ENCODE results near the gene ARHGEF17. TPM values are rescaled to one million over a fixed set of nuclear protein-coding genes. Genes with fewer than 3 reads are reported as not detected.

The ARHGEF17 gene
- total and polyA plus RNA-seq, 2 of the 8 experiments (the other 6 are each of a cell fraction or from before 2014, with no cell fraction given), result 11.3 to 14.6 TPM

GRCh38 chr11:73382183-73382582 lies 74.1 kb downstream of the ARHGEF17 start (continued):
- TF ChIP-seq CTCF (IDR thresholded peaks at IDR 0.05; ENCODE audit: control extremely low read depth in 1 of 3, insufficient read depth in 1 of 3, low read depth in 1 of 3, low read length in 3 of 3) (no peak), SIN3A (conservative IDR thresholded peaks at IDR 0.05 in 1 of 2, IDR thresholded peaks at IDR 0.05 in 1 of 2; ENCODE audit: low read depth in 1 of 2, low read length in 2 of 2) (no peak), HDAC6 (IDR thresholded peaks at IDR 0.05; ENCODE audit: low read depth, low read length) (no peak), BCL11A (IDR thresholded peaks at IDR 0.05; ENCODE audit: low read depth in 2 of 2, low read length in 2 of 2) (no peak), SP2 (IDR thresholded peaks at IDR 0.05; ENCODE audit: low read length) (no peak)

All from H1 (cell line).